K562 (cell line): ENCODE results near the gene CFHR4. TPM values are rescaled to one million over a fixed set of nuclear protein-coding genes. Genes with fewer than 3 reads are reported as not detected.
"Not testable (repeated sequence)": the region's sequence is repeated elsewhere in the genome, so short reads cannot be mapped to it uniquely, and the experiment has no call there.

Source experiments
- ATAC-seq: fragments of 200-7000 bp; cut with Tn5 transposase; 3 replicates; pipeline ENCODE4 v1.9.1; 2020; ENCODE audit warnings: moderate library complexity
- BruUV-seq: library from RNA; stranded (reverse); fragments of 400-500 nt; replicated peaks from 2 replicates; lab custom pipeline; 2021; lab: Mats Ljungman, UMichigan
- CTCF ChIA-PET: fragments of 300-600 bp; formaldehyde crosslinking; extraction: SDS; loops from one replicate; lab custom pipeline; 2021; ENCODE audit warnings: low intra/inter-chr PET ratio; lab: Yijun Ruan, JAX
- POLR2A ChIA-PET: fragments of 300-600, 350-650 bp; sonication (Branson Sonifier 250); formaldehyde crosslinking; extraction: SDS; loops from one replicate; lab custom pipeline; 2021; ENCODE audit warnings: antibody characterized with exemption, inconsistent platforms; lab: Yijun Ruan, JAX
- DNase-seq, 4 experiments: peaks; one replicate each; pipeline versions ENCODE4 v3.0.0 to v3.0.0-alpha.2; 2011 to 2018; ENCODE audit warnings: low spot score in 3 of 4, mixed read lengths in 3 of 4; ENCODE audit errors: extremely low read depth in 1 of 4
- FAIRE-seq: peaks from 2 replicates; lab custom pipeline; 2011; peaks lifted over from hg19 to GRCh38; lab: Jason Lieb, UNC
- H2AFZ ChIP-seq: 2 replicates; pipeline ENCODE4 v1.6.0; 2011; ENCODE audit warnings: low read depth, low read length, control low read depth, inconsistent platforms
- H3K27ac ChIP-seq: fragments of 200-600 bp; 3 replicates; pipeline ENCODE4 v1.8.0; 2011; ENCODE audit warnings: low read depth, mild to moderate bottlenecking, control low read depth, inconsistent platforms, low read length, moderate library complexity, mixed read lengths; ENCODE audit errors: extremely low read depth
- H3K27me3 ChIP-seq, 2 experiments: fragments of 300-600 bp in 1 of 2; 2 replicates in 1 of 2; 3 replicates in 1 of 2; pipeline versions ENCODE4 v1.6.0 to v1.8.0; 2011; ENCODE audit warnings: inconsistent platforms in 2 of 2, low read length in 2 of 2, mild to moderate bottlenecking in 1 of 2, mixed read lengths in 1 of 2, moderate library complexity in 1 of 2; ENCODE audit not compliant: control insufficient read depth in 2 of 2, insufficient read depth in 2 of 2
- H3K36me3 ChIP-seq: fragments of 300-600 bp; 3 replicates; pipeline ENCODE4 v1.8.0; 2011; ENCODE audit warnings: mild to moderate bottlenecking, low read length, inconsistent platforms; ENCODE audit not compliant: control insufficient read depth, insufficient read depth
- H3K4me1 ChIP-seq, 2 experiments: fragments of 200-600 bp in 1 of 2; replicated peaks in 1 of 2; 2 replicates in 1 of 2; 3 replicates in 1 of 2; pipeline versions ENCODE4 v1.5.1 to v1.8.0; 2011; ENCODE audit warnings: inconsistent platforms in 2 of 2, low read length in 2 of 2, mild to moderate bottlenecking in 1 of 2, mixed read lengths in 1 of 2, moderate library complexity in 1 of 2; ENCODE audit not compliant: control insufficient read depth in 2 of 2, insufficient read depth in 2 of 2
- H3K4me2 ChIP-seq: 2 replicates; pipeline ENCODE4 v1.6.1; 2011; ENCODE audit warnings: low read length, control low read depth, inconsistent platforms, mixed read lengths; ENCODE audit not compliant: insufficient read depth
- H3K4me3 ChIP-seq: fragments of 200-600 bp; sonication (generic), shearing (Covaris generic); 2 replicates; pipeline ENCODE4 v1.5.1; 2016; ENCODE audit warnings: control low read depth, inconsistent platforms
- H3K79me2 ChIP-seq: fragments of 200-600 bp; 3 replicates; pipeline ENCODE4 v1.8.0; 2011; ENCODE audit warnings: low read length, inconsistent platforms; ENCODE audit not compliant: control insufficient read depth, insufficient read depth
- H3K9ac ChIP-seq, 2 experiments: 2 replicates each; pipeline versions ENCODE4 v1.6.0 to v1.6.1; 2011; ENCODE audit warnings: low read depth in 2 of 2, low read length in 2 of 2, control low read depth in 1 of 2, inconsistent platforms in 1 of 2, mild to moderate bottlenecking in 1 of 2, mixed read lengths in 1 of 2; ENCODE audit not compliant: insufficient read depth in 1 of 2
- H3K9me1 ChIP-seq: one replicate; pipeline ENCODE4 v1.6.0; 2011; ENCODE audit warnings: inconsistent platforms, mild to moderate bottlenecking, low read length, moderate library complexity; ENCODE audit not compliant: control insufficient read depth, insufficient read depth
- H3K9me3 ChIP-seq: replicated peaks from 2 replicates; pipeline ENCODE4 v1.5.1; 2011; ENCODE audit warnings: low read depth, low read length, inconsistent platforms; ENCODE audit not compliant: control insufficient read depth, insufficient read depth
- H4K20me1 ChIP-seq: replicated peaks from 2 replicates; pipeline ENCODE4 v1.6.1; 2011; ENCODE audit warnings: low read length, inconsistent platforms, mixed read lengths; ENCODE audit not compliant: control insufficient read depth, insufficient read depth
- CREM ChIP-seq: IDR thresholded peaks from 2 replicates; pipeline ENCODE4 v1.6.1; 2014; ENCODE audit warnings: antibody characterized with exemption, low read depth
- MAZ ChIP-seq, 2 experiments: fragments of 450-650 bp in 1 of 2; sonication (generic) in 1 of 2; formaldehyde crosslinking; IDR thresholded peaks in 1 of 2; conservative IDR thresholded peaks in 1 of 2; 2 replicates each; pipeline versions ENCODE4 v1.4.0 to v1.5.0; 2020; ENCODE audit warnings: mild to moderate bottlenecking in 1 of 2, missing genetic modification reagents in 1 of 2
- ZNF511 ChIP-seq: sonication (generic); formaldehyde crosslinking; IDR thresholded peaks from 2 replicates; pipeline ENCODE4 v1.8.0; 2022; ENCODE audit warnings: mild to moderate bottlenecking, missing genetic modification reagents
- WGBS: fragments of 100-300 bp; shearing (Covaris generic); methylation state at CpG from one replicate; pipeline ENCODE4 v1.1.6; 2016; ENCODE audit warnings: low coverage, mixed read lengths; ENCODE audit not compliant: insufficient coverage; ENCODE audit errors: missing lambda C conversion rate; 5-methylcytosine and 5-hydroxymethylcytosine counted together
- in situ Hi-C: fragments of 300-500 bp; cut with MboI; formaldehyde crosslinking; loops from 4 replicates; pipeline ENCODE4 v1.15.0; 2018; ENCODE audit warnings: inconsistent platforms, mixed read lengths
- intact Hi-C: fragments of 100-400 bp; cut with micrococcal nuclease; formaldehyde crosslinking; loops from 2 replicates; pipeline ENCODE4 v1.14.2; 2022
- polyA plus RNA-seq, 8 experiments: library from polyadenylated mRNA; depleted of rRNA in 4 of 8; stranded (reverse) in 5 of 8; unstranded in 3 of 8; fragments of >200 nt; fragmentation: Nextera tagmentation in 2 of 8; fragmentation: Illumina TruSeq in 1 of 8; extraction: Ambion mirVana in 2 of 8; extraction: Trizol in 1 of 8; gene quantifications; 2 replicates each; pipeline versions ENCODE4 v1.2.1 to v1.2.3, GENCODE V29; 2011 to 2014; ENCODE audit warnings: inconsistent platforms in 1 of 8, missing spikeins in 1 of 8
- total RNA-seq, 7 experiments: library from RNA; depleted of rRNA in 6 of 7; stranded (reverse); fragments of >200 nt in 6 of 7; fragmentation: Illumina TruSeq in 2 of 7; extraction: Trizol in 2 of 7; gene quantifications; 2 replicates each; pipeline versions ENCODE4 v1.2.1 to v1.2.3, GENCODE V29; 2011 to 2021; ENCODE audit warnings: low replicate concordance in 1 of 7
- TF ChIP-seq, protein P1 (sequence below): sonication (generic); formaldehyde crosslinking; IDR thresholded peaks from 2 replicates; pipeline ENCODE4 v1.9.0; 2022; ENCODE audit warnings: mild to moderate bottlenecking, missing genetic modification reagents

The CFHR4 gene
- total and polyA plus RNA-seq, 9 of the 15 experiments (the other 6 are each of a cell fraction or from before 2014, with no cell fraction given), result 0.04 to 0.13 TPM; not detected in 7

GRCh38 chr1:196877964-196878363 is 9.9 kb upstream of the CFHR4 start:
- in situ Hi-C loops, result no loop called here
- Histone ChIP-seq H2AFZ (no peak overlapping the region), H3K9me1 (no peaks in the 10 kb centered on the region), H4K20me1 (no peaks in the 10 kb centered on the region), H3K4me1 (peaks cover 0 to 3% of the 10 kb centered on the region in 2 experiments; a peak in 1 of 5 replicates), H3K79me2 (no peaks in the 10 kb centered on the region), H3K4me3 (no peak overlapping the region), H3K9ac (no peak overlapping the region), H3K4me2 (no peak overlapping the region), H3K27ac (no peak overlapping the region), H3K9me3 (no peaks in the 10 kb centered on the region), H3K36me3 (no peaks in the 10 kb centered on the region), H3K27me3 (no peaks in the 10 kb centered on the region; a peak in 1 of 5 replicates)
- DNase-seq (no peak), ATAC-seq (peak; percentile 78), FAIRE-seq (no peak)
- TF ChIP-seq CREM, result no peak
- 0 out of 2 replicates have a peak, but pooled peaks have one; percentile 58 for TF ChIP-seq ZNF511 (CRISPR knock-in tag)
- TF ChIP-seq, protein P1, sequence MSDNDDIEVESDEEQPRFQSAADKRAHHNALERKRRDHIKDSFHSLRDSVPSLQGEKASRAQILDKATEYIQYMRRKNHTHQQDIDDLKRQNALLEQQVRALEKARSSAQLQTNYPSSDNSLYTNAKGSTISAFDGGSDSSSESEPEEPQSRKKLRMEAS (CRISPR knock-in tag), result 0 out of 2 replicates have a peak, but pooled peaks have one; percentile 33
- peak in 1 of 2 experiments; percentile 21; a peak in 1 of 4 replicates for TF ChIP-seq MAZ (CRISPR knock-in tag; conservative IDR thresholded peaks at IDR 0.05 in 1 of 2, IDR thresholded peaks at IDR 0.05 in 1 of 2)
- BruUV-seq, result no TSS peak
- CTCF ChIA-PET, result no interaction called here
- 6% methylated on average over 29 of the region's 29 CpGs for WGBS
- POLR2A ChIA-PET, result no interaction called here
- intact Hi-C loops, result no loop called here

GRCh38 chr1:196886560-196886959 is 1.3 kb upstream of the CFHR4 start:
- FAIRE-seq, ATAC-seq, H3K27me3 ChIP-seq, DNase-seq, H2AFZ ChIP-seq, in situ Hi-C loops, intact Hi-C loops, H3K9me3 ChIP-seq, POLR2A ChIA-PET, H3K4me2 ChIP-seq, H3K79me2 ChIP-seq, H3K36me3 ChIP-seq, H3K4me1 ChIP-seq, H3K9ac ChIP-seq, H3K9me1 ChIP-seq, H3K4me3 ChIP-seq, H3K27ac ChIP-seq, CTCF ChIA-PET, BruUV-seq, H4K20me1 ChIP-seq: not testable (repeated sequence)
- WGBS, result 11% methylated on average over 4 of the region's 4 CpGs
